ENCODE results near the gene CNTRL. TPM values are rescaled to one million over a fixed set of nuclear protein-coding genes. Genes with fewer than 3 reads are reported as not detected.
A peak's percentile ranks its signal among the peaks of the same experiment; 100 is the strongest.

The CNTRL gene
- total RNA-seq, 2 experiments from 2014 or later: 62.8 to 69.8 TPM

DNA sequence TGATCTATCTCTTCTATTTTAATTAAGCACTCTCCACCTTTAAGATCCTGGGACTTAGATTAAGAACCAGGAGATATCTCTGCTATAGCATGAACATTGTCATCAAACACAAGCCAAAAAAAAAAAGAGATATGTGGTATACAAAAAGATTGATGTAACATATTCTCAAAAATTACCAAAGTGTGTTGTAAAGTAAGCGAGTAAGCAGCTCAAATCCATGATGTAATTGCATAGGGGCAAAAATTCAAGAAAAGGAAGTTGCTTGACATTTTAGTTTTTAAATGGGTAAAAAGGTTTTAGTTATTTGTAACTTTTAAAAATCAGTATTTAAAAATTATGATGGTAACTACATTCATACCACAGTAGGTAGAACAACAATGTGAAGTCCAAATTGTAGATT lies 40.7 kb downstream of the CNTRL start:
- no peak for TF ChIP-seq CTCF (IDR thresholded peaks at IDR 0.05)
- no peak for DNase-seq
- peak overlapping the region; percentile 35 for H3K27ac Mint-ChIP-seq
- peaks cover 11% of the 10 kb centered on the region for H3K4me1 Mint-ChIP-seq (ENCODE audit: low read depth)
- no peak for ATAC-seq
- POLR2A ChIA-PET: no interaction called here
- H3K9me3 Mint-ChIP-seq: no peaks in the 10 kb centered on the region
- peaks cover 39% of the 10 kb centered on the region for H3K36me3 Mint-ChIP-seq (ENCODE audit: low read depth)
- no peak overlapping the region for H3K4me3 Mint-ChIP-seq
- intact Hi-C loops (cut with micrococcal nuclease): no loop called here
- no peaks in the 10 kb centered on the region for H3K27me3 Mint-ChIP-seq
- CTCF ChIA-PET: interaction anchor here (0.7 to 1.0 kb wide), 2 partner anchors 98 to 393 kb away, joined by 3 read pairs; no protein-coding TSS in a partner anchor

- no peaks in the 10 kb centered on the region for H3K9me3 Mint-ChIP-seq
- no peak overlapping the region for H3K27ac Mint-ChIP-seq
- POLR2A ChIA-PET: no interaction called here
- TF ChIP-seq CTCF (IDR thresholded peaks at IDR 0.05): no peak
- ATAC-seq: no peak
- no peak overlapping the region for H3K4me3 Mint-ChIP-seq
- intact Hi-C loops (cut with micrococcal nuclease): no loop called here
- H3K27me3 Mint-ChIP-seq: no peaks in the 10 kb centered on the region
- peaks cover 42% of the 10 kb centered on the region for H3K36me3 Mint-ChIP-seq (ENCODE audit: low read depth)
- peaks cover 31% of the 10 kb centered on the region for H3K4me1 Mint-ChIP-seq (ENCODE audit: low read depth)
- CTCF ChIA-PET: no interaction called here
- no peak for DNase-seq
These were observed 43.5 kb downstream of the CNTRL start for GRCh38 chr9:121118266-121118665.

DNA sequence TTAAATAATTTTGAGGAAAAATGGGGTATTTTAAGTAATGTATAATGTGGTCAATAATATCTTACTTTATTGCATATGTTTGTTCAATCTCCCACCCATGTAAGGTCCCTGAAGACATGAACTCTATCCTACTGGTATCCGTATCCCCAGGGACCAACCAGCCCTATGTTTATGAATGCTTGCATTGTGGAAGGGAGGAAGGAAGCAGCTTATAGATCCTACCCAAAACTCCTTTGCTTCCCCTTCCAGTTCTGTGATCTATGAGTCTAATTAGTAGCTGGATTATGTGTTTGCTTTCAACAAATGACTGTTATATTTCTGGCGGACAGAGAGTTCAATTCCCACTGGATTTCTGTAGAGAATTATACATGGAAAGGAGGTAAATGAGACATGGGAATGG lies 45.6 kb downstream of the CNTRL start:
- Mint-ChIP-seq H3K36me3 (ENCODE audit: low read depth) (peaks cover 44% of the 10 kb centered on the region), H3K9me3 (no peaks in the 10 kb centered on the region), H3K4me3 (no peak overlapping the region), H3K27ac (peak overlapping the region; percentile 67), H3K4me1 (ENCODE audit: low read depth) (peaks cover 44% of the 10 kb centered on the region), H3K27me3 (no peaks in the 10 kb centered on the region)
- ChIA-PET POLR2A (no interaction called here), CTCF (interaction anchor here (1.1 to 2.4 kb wide), 4 partner anchors 49 to 67 kb away, joined by 3 to 8 read pairs (median 6); no protein-coding TSS in a partner anchor)
- DNase-seq (no peak), ATAC-seq (no peak)
- intact Hi-C loops (cut with micrococcal nuclease): loop anchor here (5.0 kb wide), 1 partner anchor 48 kb away; the partner anchor contains the start of gene CNTRL
- TF ChIP-seq CTCF (IDR thresholded peaks at IDR 0.05): no peak

DNA sequence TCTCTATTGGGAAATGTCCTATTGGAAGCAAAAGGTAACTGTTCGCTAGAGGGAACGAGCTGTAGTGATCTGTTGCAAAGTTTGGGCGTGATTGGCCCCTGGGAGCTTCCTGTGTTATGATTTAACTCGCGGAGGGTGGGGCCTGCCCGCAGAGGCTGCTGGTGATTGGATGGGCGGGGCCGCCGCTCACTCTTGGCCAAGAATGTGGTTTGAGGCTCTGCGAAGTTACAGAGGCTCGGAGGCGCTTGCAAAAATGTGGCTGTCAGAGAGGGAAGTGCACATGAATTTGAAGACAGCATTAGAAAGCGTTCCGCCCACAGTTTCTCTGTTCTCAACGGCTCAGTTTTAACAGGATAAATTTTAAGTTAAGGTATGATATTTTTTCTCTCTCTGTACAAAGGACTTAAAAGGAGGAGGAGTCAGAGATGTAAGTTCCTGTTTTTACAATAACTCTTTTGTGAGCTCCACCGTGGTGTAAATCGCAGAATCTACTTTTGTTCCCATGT lies 46.9 kb downstream of the CNTRL start:
- TF ChIP-seq CTCF (IDR thresholded peaks at IDR 0.05): no peak
- peaks cover 47% of the 10 kb centered on the region for H3K36me3 Mint-ChIP-seq (ENCODE audit: low read depth)
- POLR2A ChIA-PET: interaction anchor here (1.1 to 2.2 kb wide), 6 partner anchors 10 to 46 kb away, joined by 3 to 7 read pairs (median 3); partner anchors contain the start of gene CNTRL
- DNase-seq (peak; percentile 99), ATAC-seq (peak; percentile 99)
- H3K4me1 Mint-ChIP-seq (ENCODE audit: low read depth): peaks cover 47% of the 10 kb centered on the region
- peak overlapping the region; percentile 84 for H3K4me3 Mint-ChIP-seq
- no peaks in the 10 kb centered on the region for H3K9me3 Mint-ChIP-seq
- CTCF ChIA-PET: interaction anchor here (0.7 to 2.4 kb wide), 18 partner anchors 9 to 184 kb away, joined by 3 to 8 read pairs (median 4); no protein-coding TSS in a partner anchor
- peak overlapping the region; percentile 95 for H3K27ac Mint-ChIP-seq
- intact Hi-C loops (cut with micrococcal nuclease): loop anchor here (5.0 kb wide), 1 partner anchor 49 kb away; the partner anchor contains the start of gene CNTRL
- no peaks in the 10 kb centered on the region for H3K27me3 Mint-ChIP-seq

All from activated CD8-positive, alpha-beta T cell treated with anti-CD3 and anti-CD28 coated beads for 36 hours (primary cell).